Psoas muscle (tissue), 8 donors: ENCODE results near the gene RANBP10. TPM values are rescaled to one million over a fixed set of nuclear protein-coding genes. Genes with fewer than 3 reads are reported as not detected.

Experiments used
- ATAC-seq, 4 donors: fragments of 200-7000 bp; cut with Tn5 transposase; one replicate each; pipeline ENCODE4 v1.9.1; 2020; ENCODE audit warnings: moderate library complexity in 3 of 4, mild to moderate bottlenecking in 2 of 4
- DNase-seq, 2 donors: peaks; one replicate each; pipeline ENCODE4 v3.0.0-alpha.2; 2020
- H3K27ac ChIP-seq: fragments of 200-600 bp; one replicate; pipeline ENCODE4 v1.8.0; 2022
- H3K27me3 ChIP-seq, 3 donors: fragments of 200-600 bp in 1 of 3; one replicate each; pipeline versions ENCODE4 v1.6.1 to v1.8.0; 2013 to 2022; ENCODE audit warnings: low read length in 2 of 3, mild to moderate bottlenecking in 2 of 3, moderate library complexity in 1 of 3; ENCODE audit not compliant: insufficient read depth in 3 of 3
- H3K36me3 ChIP-seq, 2 donors: fragments of 200-600 bp in 1 of 2; one replicate each; pipeline versions ENCODE4 v1.6.1 to v1.8.0; 2013 to 2022; ENCODE audit warnings: low read depth in 1 of 2, mild to moderate bottlenecking in 1 of 2, moderate library complexity in 1 of 2; ENCODE audit not compliant: insufficient read depth in 1 of 2
- H3K4me1 ChIP-seq: fragments of 200-600 bp; one replicate; pipeline ENCODE4 v1.8.0; 2022
- H3K4me3 ChIP-seq: fragments of 200-600 bp; one replicate; pipeline ENCODE4 v1.8.0; 2022; ENCODE audit warnings: mild to moderate bottlenecking
- H3K9me3 ChIP-seq: fragments of 200-600 bp; one replicate; pipeline ENCODE4 v1.8.0; 2022
- WGBS, 3 donors: extraction: QIAGEN DNeasy Blood & Tissue Kit; methylation state at CpG; one replicate each; pipeline versions ENCODE4 v1.1.6 to v1.1.7; 2013; 5-methylcytosine and 5-hydroxymethylcytosine counted together
- intact Hi-C, 2 donors: fragments of 100-400 bp; cut with DNase I; formaldehyde crosslinking; loops; one replicate each; pipeline versions ENCODE4 v1.11.0 to v1.14.2; 2022
- polyA plus RNA-seq, 3 donors: library from polyadenylated mRNA; stranded (reverse); fragments of 200-250 nt; gene quantifications; one replicate each; pipeline ENCODE4 v1.2.3, GENCODE V29; 2013
- total RNA-seq, 4 donors: library from RNA; stranded (reverse); fragmentation: NEBNext Ultra II Directional in 2 of 4; extraction: Animal tissue kit (Norgen Biotek cat#: 25700) in 2 of 4; gene quantifications; one replicate each; pipeline versions ENCODE4 v1.2.1 to v1.2.4, GENCODE V29; 2021 to 2023
- TF ChIP-seq, protein P1 (sequence below): fragments of 200-600 bp; IDR thresholded peaks from one replicate; pipeline ENCODE4 v1.8.0; 2022; ENCODE audit warnings: antibody characterized with exemption
- donor health status: healthy with polysubstance abuse.
- donor health status: DM: no; HTN: no; CAD: no; lungs with moderate emphysema.
- donor health status: Bipolar disorder and iron deficiency.
- donor health status: healthy.
- donor health status: DM: yes; HTN: yes; CAD: no.
- donor health status: DM: no; HTN: no; CAD: no.
- donor health status: DM: no; HTN: no; CAD: no.
- donor health status: DM: yes; HTN: yes; CAD: no.

The RANBP10 gene
- total and polyA plus RNA-seq, 7 donors, result 9.1 to 27.9 (median 17.6) TPM

DNA sequence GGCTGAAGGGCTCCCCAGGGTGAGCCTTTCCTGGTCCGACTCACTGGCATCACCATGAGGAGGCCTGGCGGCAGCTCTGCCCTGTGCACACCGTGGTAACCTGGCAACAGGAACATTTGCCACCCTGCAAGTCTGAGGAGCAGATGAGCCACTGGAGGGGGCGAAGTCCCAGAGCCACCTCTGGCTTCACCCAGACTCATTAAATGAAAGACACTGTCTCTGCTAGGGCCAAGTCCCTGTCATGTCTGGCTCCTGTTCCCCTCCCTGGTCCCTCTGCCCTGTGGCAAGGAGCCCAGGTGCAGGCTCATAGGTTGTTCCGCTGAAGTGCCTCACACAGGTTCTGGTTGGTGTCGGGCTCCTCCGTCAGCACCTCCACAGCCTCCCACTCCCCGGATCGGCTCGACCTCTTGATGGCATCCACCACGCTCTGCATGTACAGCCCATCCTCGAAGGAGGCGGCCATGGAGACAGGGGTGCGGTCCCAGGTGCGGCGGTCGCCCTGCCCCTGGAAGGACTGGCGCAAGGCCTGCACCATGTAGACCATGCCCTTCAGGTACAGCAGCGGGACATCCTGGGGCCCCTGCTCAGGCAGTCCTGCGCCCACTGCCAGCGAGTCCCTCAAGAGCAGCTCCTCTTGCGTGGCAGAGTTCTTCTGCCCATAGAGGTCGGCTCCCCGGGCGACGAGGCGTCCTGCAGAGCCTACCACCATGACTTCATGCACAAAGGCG lies 131.3 kb downstream of the RANBP10 start:
- WGBS, 3 donors, result 93 to 96% (median 95%) methylated on average over 28 of the region's 28 CpGs

DNA sequence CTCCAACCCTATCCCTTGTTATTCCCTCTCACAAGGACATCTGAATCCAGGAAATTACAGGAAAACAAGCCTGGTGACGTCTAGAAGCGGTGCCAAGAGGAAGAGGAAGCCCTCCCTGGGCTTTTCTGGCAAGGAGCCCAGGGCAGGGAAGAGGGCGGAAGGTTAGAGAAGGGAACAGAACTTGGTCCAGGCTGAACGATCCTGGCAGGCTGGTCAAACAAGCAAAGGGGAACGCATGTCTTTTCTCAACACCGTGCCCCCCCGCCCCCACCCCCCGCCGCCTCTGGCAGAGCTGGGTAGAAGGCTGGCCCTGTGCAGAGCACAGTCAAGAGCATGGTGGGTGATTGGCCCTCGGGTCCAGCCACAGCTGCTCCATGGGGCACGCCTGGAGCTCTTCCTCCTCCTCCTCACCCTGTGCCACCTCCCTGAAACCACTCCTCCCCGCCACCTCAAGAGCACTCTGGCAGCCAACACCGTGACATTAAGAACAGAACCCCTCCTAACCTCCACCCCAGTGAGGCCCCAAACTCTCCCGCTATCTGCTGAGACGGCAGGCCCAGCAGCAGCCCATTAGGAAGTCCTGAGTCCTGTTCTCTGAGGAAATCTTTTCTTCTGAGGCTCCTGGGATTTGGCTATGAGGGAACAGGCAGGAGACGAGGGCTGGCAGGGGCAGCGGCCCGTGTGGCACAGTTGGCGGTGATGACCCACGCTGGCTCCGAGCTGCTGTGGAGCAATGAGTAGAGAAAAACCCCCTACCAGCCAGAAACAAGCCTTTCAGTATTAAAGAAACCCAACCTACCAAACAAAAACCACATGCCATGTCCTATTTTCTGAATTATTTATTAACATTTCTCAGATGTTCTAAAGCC lies 132.4 kb downstream of the RANBP10 start:
- DNase-seq (peak; percentile 71 to 78), ATAC-seq (peak; percentile 20 to 47 (median 40))
- intact Hi-C loops, result loop anchor here (2.0 to 10.0 kb wide), 6 partner anchors 43 to 371 kb away; partner anchors contain the start of genes RANBP10 (in 2 of the 2), TSNAXIP1 (in 2 of the 2), DDX28 (in 1 of the 2) and DUS2 (in 1 of the 2)
- Histone ChIP-seq H3K27ac (peak overlapping the region; percentile 69), H3K9me3 (no peaks in the 10 kb centered on the region), H3K4me1 (peaks cover 14% of the 10 kb centered on the region), H3K27me3 (no peaks in the 10 kb centered on the region), H3K36me3 (peaks cover 0 to 7% of the 10 kb centered on the region in 2 donors), H3K4me3 (no peak overlapping the region)
- WGBS, 3 donors, result 29 to 46% (median 39%) methylated on average over 20 to 21 of the region's 21 CpGs
- TF ChIP-seq, protein P1, sequence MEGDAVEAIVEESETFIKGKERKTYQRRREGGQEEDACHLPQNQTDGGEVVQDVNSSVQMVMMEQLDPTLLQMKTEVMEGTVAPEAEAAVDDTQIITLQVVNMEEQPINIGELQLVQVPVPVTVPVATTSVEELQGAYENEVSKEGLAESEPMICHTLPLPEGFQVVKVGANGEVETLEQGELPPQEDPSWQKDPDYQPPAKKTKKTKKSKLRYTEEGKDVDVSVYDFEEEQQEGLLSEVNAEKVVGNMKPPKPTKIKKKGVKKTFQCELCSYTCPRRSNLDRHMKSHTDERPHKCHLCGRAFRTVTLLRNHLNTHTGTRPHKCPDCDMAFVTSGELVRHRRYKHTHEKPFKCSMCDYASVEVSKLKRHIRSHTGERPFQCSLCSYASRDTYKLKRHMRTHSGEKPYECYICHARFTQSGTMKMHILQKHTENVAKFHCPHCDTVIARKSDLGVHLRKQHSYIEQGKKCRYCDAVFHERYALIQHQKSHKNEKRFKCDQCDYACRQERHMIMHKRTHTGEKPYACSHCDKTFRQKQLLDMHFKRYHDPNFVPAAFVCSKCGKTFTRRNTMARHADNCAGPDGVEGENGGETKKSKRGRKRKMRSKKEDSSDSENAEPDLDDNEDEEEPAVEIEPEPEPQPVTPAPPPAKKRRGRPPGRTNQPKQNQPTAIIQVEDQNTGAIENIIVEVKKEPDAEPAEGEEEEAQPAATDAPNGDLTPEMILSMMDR, result no peak

More for the DNA sequence above, 131.3 kb downstream of the RANBP10 start:
- H3K4me1 ChIP-seq, result peaks cover 14% of the 10 kb centered on the region
- H3K9me3 ChIP-seq, result no peaks in the 10 kb centered on the region
- TF ChIP-seq, protein P1, result no peak
- no peaks in the 10 kb centered on the region for H3K27me3 ChIP-seq
- ATAC-seq (peak in 1 of 4 donors; percentile 12), DNase-seq (no peak)
- intact Hi-C loops, result loop anchor here (5.0 to 10.0 kb wide), 5 partner anchors 42 to 370 kb away; partner anchors contain the start of genes RANBP10 (in 2 of the 2), TSNAXIP1 (in 2 of the 2), DDX28 (in 1 of the 2) and DUS2 (in 1 of the 2)
- H3K4me3 ChIP-seq, result no peak overlapping the region
- H3K27ac ChIP-seq, result no peak overlapping the region
- peaks cover 0 to 9% of the 10 kb centered on the region in 2 donors for H3K36me3 ChIP-seq

Other genes starting within 250 kb of the RANBP10 start
- gene CTCF, start 244.0 kb downstream of the RANBP10 start, total RNA-seq, result 10 to 100 TPM; 22.1 to 26.5 (median 26.0) TPM
- gene CTCF, start 244.0 kb downstream of the RANBP10 start, polyA plus RNA-seq, result 10 to 100 TPM; 17.7 to 44.7 (median 18.9) TPM
- gene CARMIL2, start 161.4 kb downstream of the RANBP10 start, total RNA-seq, result 1 to 10 TPM in 1 of 4 donors, under 1 TPM in 2, not detected in 1; 0.59 to 1.1 (median 0.63) TPM
- gene CARMIL2, start 161.4 kb downstream of the RANBP10 start, polyA plus RNA-seq, result under 1 TPM; 0.17 to 0.46 (median 0.30) TPM
- 10 to 100 TPM in 1 of 4 donors, 1 to 10 TPM in 3; 4.9 to 10.2 (median 7.4) TPM for gene ACD, start 146.3 kb downstream of the RANBP10 start, total RNA-seq
- gene ACD, start 146.3 kb downstream of the RANBP10 start, polyA plus RNA-seq, result 10 to 100 TPM in 2 of 3 donors, 1 to 10 TPM in 1; 8.9 to 16.7 (median 12.6) TPM
- gene PARD6A, start 145.6 kb downstream of the RANBP10 start, total RNA-seq, result 1 to 10 TPM; 4.9 to 6.8 (median 5.9) TPM
- 10 to 100 TPM in 1 of 3 donors, 1 to 10 TPM in 2; 8.0 to 11.0 (median 9.9) TPM for gene PARD6A, start 145.6 kb downstream of the RANBP10 start, polyA plus RNA-seq
- 1 to 10 TPM; 6.5 to 7.6 (median 7.1) TPM for gene ENKD1, start 139.8 kb downstream of the RANBP10 start, total RNA-seq
- gene ENKD1, start 139.8 kb downstream of the RANBP10 start, polyA plus RNA-seq, result 10 to 100 TPM; 17.5 to 20.7 (median 19.2) TPM
- gene C16orf86, start 139.7 kb downstream of the RANBP10 start, total RNA-seq, result 1 to 10 TPM; 5.1 to 7.3 (median 5.9) TPM
- gene C16orf86, start 139.7 kb downstream of the RANBP10 start, polyA plus RNA-seq, result 1 to 10 TPM; 2.6 to 6.5 (median 4.5) TPM
- 10 to 100 TPM in 1 of 4 donors, 1 to 10 TPM in 3; 8.0 to 11.3 (median 9.0) TPM for gene GFOD2, start 87.2 kb downstream of the RANBP10 start, total RNA-seq
- gene GFOD2, start 87.2 kb downstream of the RANBP10 start, polyA plus RNA-seq, result 10 to 100 TPM; 12.2 to 17.3 (median 17.0) TPM
- under 1 TPM; 0.29 to 0.88 (median 0.60) TPM for gene TSNAXIP1, start 329 bp upstream of the RANBP10 start, total RNA-seq
- gene TSNAXIP1, start 329 bp upstream of the RANBP10 start, polyA plus RNA-seq, result 1 to 10 TPM in 1 of 3 donors, under 1 TPM in 2; 0.27 to 1.4 (median 0.65) TPM
- 10 to 100 TPM; 30.2 to 37.8 (median 35.0) TPM for gene THAP11, start 35.8 kb upstream of the RANBP10 start, total RNA-seq
- 10 to 100 TPM; 31.9 to 78.6 (median 35.0) TPM for gene THAP11, start 35.8 kb upstream of the RANBP10 start, polyA plus RNA-seq
- gene NUTF2, start 40.4 kb upstream of the RANBP10 start, total RNA-seq, result 100 to 1,000 TPM in 2 of 4 donors, 10 to 100 TPM in 2; 77.4 to 104 (median 96.8) TPM
- gene NUTF2, start 40.4 kb upstream of the RANBP10 start, polyA plus RNA-seq, result 100 to 1,000 TPM; 129 to 170 (median 134) TPM
- gene CENPT, start 41.1 kb upstream of the RANBP10 start, total RNA-seq, result 10 to 100 TPM; 17.2 to 26.4 (median 19.2) TPM
- gene CENPT, start 41.1 kb upstream of the RANBP10 start, polyA plus RNA-seq, result 10 to 100 TPM; 13.8 to 19.9 (median 19.9) TPM
- 10 to 100 TPM; 33.8 to 52.1 (median 42.1) TPM for gene EDC4, start 66.5 kb upstream of the RANBP10 start, total RNA-seq
- 10 to 100 TPM; 21.1 to 32.2 (median 23.8) TPM for gene EDC4, start 66.5 kb upstream of the RANBP10 start, polyA plus RNA-seq
- gene NRN1L, start 78.3 kb upstream of the RANBP10 start, total RNA-seq, result 1 to 10 TPM in 1 of 4 donors, under 1 TPM in 1, not detected in 2; 0.77 to 1.1 TPM
- under 1 TPM; 0.23 to 0.38 (median 0.37) TPM for gene NRN1L, start 78.3 kb upstream of the RANBP10 start, polyA plus RNA-seq
- gene PSKH1, start 86.7 kb upstream of the RANBP10 start, total RNA-seq, result 10 to 100 TPM; 11.3 to 18.8 (median 16.4) TPM
- gene PSKH1, start 86.7 kb upstream of the RANBP10 start, polyA plus RNA-seq, result 10 to 100 TPM in 2 of 3 donors, 1 to 10 TPM in 1; 9.6 to 16.9 (median 11.0) TPM
- 1 to 10 TPM in 1 of 4 donors, under 1 TPM in 3; 0.27 to 1.1 (median 0.79) TPM for gene CTRL, start 125.3 kb upstream of the RANBP10 start, total RNA-seq
- 1 to 10 TPM; 1.1 TPM for gene CTRL, start 125.3 kb upstream of the RANBP10 start, polyA plus RNA-seq
- 10 to 100 TPM; 27.6 to 34.7 (median 31.6) TPM for gene PSMB10, start 130.3 kb upstream of the RANBP10 start, total RNA-seq
- 10 to 100 TPM; 55.0 to 98.6 (median 67.3) TPM for gene PSMB10, start 130.3 kb upstream of the RANBP10 start, polyA plus RNA-seq
- gene LCAT, start 137.6 kb upstream of the RANBP10 start, total RNA-seq, result 10 to 100 TPM in 2 of 4 donors, 1 to 10 TPM in 2; 5.9 to 15.1 (median 10.2) TPM
- gene LCAT, start 137.6 kb upstream of the RANBP10 start, polyA plus RNA-seq, result 1 to 10 TPM; 4.1 to 8.6 (median 4.7) TPM
- gene SLC12A4, start 162.1 kb upstream of the RANBP10 start, total RNA-seq, result 10 to 100 TPM; 24.1 to 89.5 (median 34.9) TPM
- gene SLC12A4, start 162.1 kb upstream of the RANBP10 start, polyA plus RNA-seq, result 10 to 100 TPM; 18.3 to 34.8 (median 26.0) TPM
- under 1 TPM in 3 of 4 donors, not detected in 1; 0.10 to 0.22 (median 0.17) TPM for gene DPEP3, start 173.9 kb upstream of the RANBP10 start, total RNA-seq
- under 1 TPM in 2 of 3 donors, not detected in 1; 0.12 to 0.45 TPM for gene DPEP3, start 173.9 kb upstream of the RANBP10 start, polyA plus RNA-seq
- gene DPEP2, start 192.9 kb upstream of the RANBP10 start, total RNA-seq, result 1 to 10 TPM in 1 of 4 donors, under 1 TPM in 2, not detected in 1; 0.25 to 1.1 (median 0.82) TPM
- gene DPEP2, start 192.9 kb upstream of the RANBP10 start, polyA plus RNA-seq, result under 1 TPM; 0.23 to 0.29 (median 0.27) TPM
- gene DPEP2NB, start 209.4 kb upstream of the RANBP10 start, total RNA-seq, result not detected
- under 1 TPM in 1 of 3 donors, not detected in 2; 0.05 TPM for gene DPEP2NB, start 209.4 kb upstream of the RANBP10 start, polyA plus RNA-seq
- 10 to 100 TPM; 10.0 to 19.3 (median 14.4) TPM for gene DDX28, start 216.7 kb upstream of the RANBP10 start, total RNA-seq
- gene DDX28, start 216.7 kb upstream of the RANBP10 start, polyA plus RNA-seq, result 10 to 100 TPM; 11.9 to 20.2 (median 12.6) TPM
- gene DUS2, start 216.7 kb upstream of the RANBP10 start, total RNA-seq, result 10 to 100 TPM in 2 of 4 donors, 1 to 10 TPM in 2; 7.0 to 10.5 (median 9.8) TPM
- gene DUS2, start 216.7 kb upstream of the RANBP10 start, polyA plus RNA-seq, result 10 to 100 TPM in 1 of 3 donors, 1 to 10 TPM in 2; 3.4 to 15.1 (median 9.5) TPM